HG02623 (cell line): Measurements from ENCODE around the gene ALDOA.
"Not testable (repeated sequence)": the region's sequence is repeated elsewhere in the genome, so short reads cannot be mapped to it uniquely, and the experiment has no call there.

Experiments used
- ATAC-seq: cut with Tn5 transposase; IDR thresholded peaks from one replicate; pipeline ENCODE4 v1.9.1; 2021; ENCODE audit warnings: moderate library complexity; ENCODE audit not compliant: unreplicated experiment

The ALDOA gene

GRCh38 chr16:30040690-30041089, 24.9 kb upstream of the ALDOA start:
- ATAC-seq = not testable (repeated sequence)

- ATAC-seq = no peak
These were observed 23.7 kb upstream of the ALDOA start for GRCh38 chr16:30041841-30042240.

GRCh38 chr16:30046178-30046577, 19.4 kb upstream of the ALDOA start:
- ATAC-seq = no peak

DNA sequence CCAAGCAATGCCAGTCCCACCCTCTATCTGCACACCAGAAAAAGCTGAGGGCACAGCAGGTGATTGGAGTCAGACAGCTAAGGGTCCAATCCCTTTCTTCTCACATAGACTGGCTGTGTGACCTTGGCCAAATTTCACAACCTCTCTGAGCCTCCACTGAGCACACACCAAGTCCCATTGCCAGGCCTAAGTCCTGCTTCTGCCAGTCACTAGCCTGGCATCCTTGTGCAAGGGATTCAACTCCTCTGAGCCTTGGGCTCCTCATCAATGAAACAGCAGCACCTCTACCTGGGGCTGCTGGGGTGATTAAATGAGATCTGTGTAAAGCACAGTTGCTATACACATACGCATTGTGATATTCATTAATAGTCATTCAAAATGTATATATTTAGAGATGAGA, 19.0 kb upstream of the ALDOA start:
- ATAC-seq = no peak

DNA sequence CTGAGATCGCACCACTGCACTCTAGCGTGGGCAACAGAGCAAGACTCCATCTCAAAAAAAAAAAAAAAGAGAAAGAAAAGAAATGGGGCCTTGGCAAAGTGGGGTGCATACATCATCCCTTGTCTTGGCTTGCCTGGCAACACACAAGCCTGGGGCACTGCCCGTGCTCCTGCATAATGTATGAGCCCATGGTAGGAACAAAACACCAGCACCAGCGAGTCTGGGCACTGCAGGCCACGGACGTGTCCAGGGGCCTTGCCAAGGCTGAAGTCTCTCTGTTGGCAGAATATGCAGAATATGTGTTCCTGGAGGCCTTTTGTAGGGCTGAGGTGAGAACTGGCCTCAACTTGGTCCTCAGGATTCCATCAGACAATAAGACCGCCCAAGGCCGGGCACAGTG, 15.7 kb upstream of the ALDOA start:
- no peak for ATAC-seq

- no peak for ATAC-seq
These were observed 14.0 kb upstream of the ALDOA start for GRCh38 chr16:30051518-30051917.

GRCh38 chr16:30052671-30053372, 12.7 kb upstream of the ALDOA start:
- no peak for ATAC-seq

GRCh38 chr16:30053376-30054015, 12.1 kb upstream of the ALDOA start:
- ATAC-seq = no peak

DNA sequence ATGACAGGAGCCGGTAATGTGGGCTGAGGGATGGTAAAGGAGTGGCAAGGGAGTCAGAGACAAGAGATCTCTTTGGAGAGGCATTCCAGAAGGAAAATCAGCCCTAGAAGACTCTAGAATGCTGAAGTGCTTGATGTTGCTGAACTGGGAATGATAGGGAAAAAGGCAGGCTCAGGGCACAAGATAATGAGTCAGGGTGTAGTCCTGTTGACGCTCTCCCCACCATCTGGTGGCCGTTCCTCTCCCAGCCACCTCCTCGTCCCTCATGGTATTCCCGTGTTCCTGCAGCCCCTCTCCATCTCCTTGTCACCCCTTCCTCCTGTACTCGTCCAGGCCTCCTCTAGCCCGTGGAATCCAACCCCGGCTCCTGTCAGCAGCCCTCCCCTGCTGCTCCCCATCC, 11.1 kb upstream of the ALDOA start:
- no peak for ATAC-seq

DNA sequence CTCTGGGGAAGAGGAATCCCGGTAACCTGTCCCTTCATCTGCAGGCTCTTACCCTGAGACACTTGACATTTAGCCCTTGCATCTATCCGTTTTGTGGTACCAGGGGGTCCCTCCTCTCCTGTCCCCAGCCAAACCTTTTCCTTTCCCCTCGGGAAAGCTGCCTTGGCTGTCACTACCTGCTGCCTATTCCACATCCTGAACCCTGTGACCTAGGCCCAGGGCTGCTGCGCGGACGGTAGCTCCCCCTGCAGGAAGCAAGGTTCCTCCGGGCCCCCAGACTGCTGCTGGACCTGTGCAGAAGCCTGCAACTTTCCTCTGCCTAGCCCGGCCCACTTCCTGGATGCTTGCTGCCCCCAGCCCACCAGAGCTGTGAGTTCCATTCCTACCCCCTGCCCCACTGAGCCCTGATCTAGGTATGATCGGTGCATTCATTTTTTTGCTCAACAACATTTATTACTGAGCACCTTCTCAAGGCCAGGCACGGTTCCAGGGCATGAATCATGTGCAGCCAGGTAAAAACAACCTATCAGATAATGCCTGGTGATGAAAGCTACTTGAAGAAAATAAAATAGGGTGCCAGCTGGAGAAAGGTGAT, 10.5 kb upstream of the ALDOA start:
- ATAC-seq = no peak

DNA sequence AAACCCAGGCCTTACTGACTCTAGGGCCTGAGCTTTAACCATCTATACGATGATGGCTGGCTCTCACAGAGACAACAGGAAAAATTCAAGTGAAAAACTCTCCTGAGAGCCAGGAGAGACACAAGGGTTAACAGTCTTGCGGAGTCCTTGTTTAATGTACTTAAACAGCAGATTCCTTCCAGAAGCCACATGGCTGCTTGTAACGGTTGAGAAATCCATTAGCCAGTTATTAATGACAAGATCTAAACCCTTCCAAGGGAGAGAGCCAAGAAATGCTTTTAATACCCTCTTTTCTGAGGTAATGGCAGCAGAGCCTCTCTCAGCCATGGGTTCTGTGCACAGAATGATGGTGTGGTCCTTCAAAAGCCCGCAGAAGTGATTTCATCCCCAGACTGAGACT, 5.2 kb upstream of the ALDOA start:
- ATAC-seq = no peak

DNA sequence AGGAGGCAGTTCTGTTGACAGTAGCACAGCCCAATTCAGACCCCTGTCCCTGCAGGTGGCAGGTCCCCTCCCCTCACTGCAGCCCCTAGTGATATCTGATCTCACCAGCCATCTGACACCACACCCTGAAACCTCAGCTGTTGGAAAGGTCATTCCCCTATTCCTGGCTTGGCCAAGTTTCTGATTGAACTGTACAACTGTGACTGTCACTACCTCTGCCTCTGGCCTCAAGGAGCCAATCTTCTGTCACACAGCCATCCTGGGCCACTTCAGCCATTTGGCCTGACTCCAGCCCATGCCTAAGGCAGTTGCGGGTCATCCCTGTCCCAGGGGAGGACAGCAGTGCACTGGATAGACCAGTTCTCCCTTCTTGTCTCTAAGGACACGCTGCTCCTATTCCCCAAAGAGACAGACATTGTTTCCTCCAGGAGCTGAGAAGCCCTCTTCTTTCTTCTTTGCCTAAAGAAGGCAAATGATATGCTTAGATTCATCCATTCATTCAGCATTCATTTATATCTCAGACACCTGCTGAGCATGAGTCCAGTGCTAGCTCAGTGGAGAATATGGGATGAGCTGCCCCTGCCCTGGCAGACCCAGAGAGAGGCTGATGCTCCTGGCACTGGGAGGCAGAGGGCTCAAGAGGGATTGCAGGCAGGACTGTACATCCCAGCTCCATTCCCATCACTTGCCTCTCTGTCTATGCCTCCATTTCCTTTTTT, 4.6 kb upstream of the ALDOA start:
- ATAC-seq = no peak

DNA sequence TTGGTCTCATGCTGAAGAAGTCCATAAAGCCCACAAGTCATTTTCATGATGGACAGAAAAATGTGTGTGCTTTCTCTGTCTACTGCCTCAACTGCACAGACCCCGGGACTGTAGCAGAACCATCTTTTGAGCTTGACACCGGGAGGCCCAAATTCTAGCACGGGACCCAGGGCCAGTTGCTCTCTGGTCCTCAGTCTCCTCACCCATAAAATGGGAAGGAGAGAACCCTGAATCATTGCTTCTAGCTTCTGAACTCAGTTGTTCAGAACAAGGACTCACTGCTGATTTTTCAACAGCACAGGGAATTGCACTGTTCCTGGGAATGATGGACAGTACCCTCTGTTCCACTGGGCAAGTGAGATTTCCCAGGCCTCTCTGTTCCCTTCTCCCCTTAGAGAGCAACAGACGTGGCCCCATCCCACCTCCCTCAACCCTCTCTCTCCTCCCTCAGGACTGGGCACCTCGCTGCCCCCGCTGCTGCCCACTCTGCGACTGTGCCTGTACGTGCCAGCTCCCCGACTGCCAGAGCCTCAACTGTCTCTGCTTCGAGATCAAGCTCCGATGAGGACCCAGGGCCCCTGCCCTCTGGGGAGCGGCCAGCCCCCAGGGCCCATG, 2.2 kb upstream of the ALDOA start:
- no peak for ATAC-seq

- no peak for ATAC-seq
These were observed 1.4 kb upstream of the ALDOA start for GRCh38 chr16:30063893-30064728.

- no peak for ATAC-seq
These were observed 845 bp upstream of the ALDOA start for GRCh38 chr16:30064729-30065101.

DNA sequence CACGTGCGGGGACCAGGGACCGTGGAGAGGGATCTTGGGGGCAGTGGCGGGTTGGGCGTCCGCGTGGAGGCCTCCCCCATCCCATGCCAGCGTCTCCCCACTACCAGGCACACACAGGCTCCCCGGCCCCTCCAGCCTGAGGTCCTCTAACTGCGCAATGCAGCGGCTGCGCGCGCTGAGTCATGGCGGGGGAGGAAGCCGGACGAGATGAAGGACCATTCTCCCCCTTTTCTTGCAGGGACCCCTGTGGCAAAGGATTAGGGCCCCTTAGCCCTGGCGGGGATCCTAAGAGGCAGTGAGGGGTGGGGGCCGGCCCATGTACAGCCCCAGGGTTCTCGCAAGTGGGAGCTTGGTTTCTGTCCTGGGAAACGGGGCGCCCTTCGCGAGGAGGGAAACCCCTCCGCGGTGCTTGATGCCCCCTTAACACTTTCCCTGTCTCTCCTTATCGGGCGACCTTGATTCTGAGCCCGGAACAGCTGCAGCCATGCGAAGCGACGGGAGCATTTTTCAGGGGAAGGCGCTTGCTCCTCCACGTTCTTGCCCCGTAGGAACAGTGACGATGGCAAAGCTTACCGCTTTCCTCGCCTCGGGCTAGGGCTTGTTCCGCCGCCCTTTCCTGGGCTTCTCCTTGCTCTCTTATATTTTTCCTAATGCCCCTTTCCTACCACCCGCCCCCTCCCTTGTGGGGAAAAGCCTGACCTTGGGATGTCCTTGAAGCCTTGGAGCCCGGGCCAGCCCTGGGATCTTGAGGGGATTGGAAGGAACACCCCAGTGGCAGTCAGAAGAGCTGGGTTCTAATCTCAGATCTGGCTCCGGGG, 592 bp downstream of the ALDOA start:
- peak; percentile 1 for ATAC-seq

GRCh38 chr16:30066761-30067583, 1.4 kb downstream of the ALDOA start:
- no peak for ATAC-seq

GRCh38 chr16:30067584-30067916, 2.0 kb downstream of the ALDOA start:
- ATAC-seq = no peak

- ATAC-seq = no peak
These were observed 2.8 kb downstream of the ALDOA start for GRCh38 chr16:30068333-30068732.
